Left colon (tissue), 2 donors: ENCODE data around the gene PLCXD3. TPM values are rescaled to one million over a fixed set of nuclear protein-coding genes. Genes with fewer than 3 reads are reported as not detected.

Source experiments
- ATAC-seq: fragments of 200-7000 bp; cut with Tn5 transposase; one replicate; pipeline ENCODE4 v1.9.1; 2020; ENCODE audit warnings: mild to moderate bottlenecking, moderate library complexity
- DNase-seq, 2 donors: peaks; one replicate each; pipeline ENCODE4 v3.0.0-alpha.2; 2020
- intact Hi-C, 2 donors: fragments of 100-400 bp; cut with DNase I in 1 of 2; cut with micrococcal nuclease in 1 of 2; formaldehyde crosslinking; loops; one replicate each; pipeline versions ENCODE4 v1.11.2 to v1.14.0; 2022; cut with DNase I, micrococcal nuclease
- total RNA-seq, 2 donors: library from RNA; stranded (reverse); fragmentation: NEBNext Ultra II Directional; extraction: Animal tissue kit (Norgen Biotek cat#: 25700); gene quantifications; one replicate each; pipeline ENCODE4 v1.2.1, GENCODE V29; 2021
- donor health status: DM: no; HTN: no; CAD: no.
- donor health status: DM: yes; HTN: yes; CAD: no.

The PLCXD3 gene
- total RNA-seq, 2 donors from 2014 or later, result 0.58 to 0.84 TPM

DNA sequence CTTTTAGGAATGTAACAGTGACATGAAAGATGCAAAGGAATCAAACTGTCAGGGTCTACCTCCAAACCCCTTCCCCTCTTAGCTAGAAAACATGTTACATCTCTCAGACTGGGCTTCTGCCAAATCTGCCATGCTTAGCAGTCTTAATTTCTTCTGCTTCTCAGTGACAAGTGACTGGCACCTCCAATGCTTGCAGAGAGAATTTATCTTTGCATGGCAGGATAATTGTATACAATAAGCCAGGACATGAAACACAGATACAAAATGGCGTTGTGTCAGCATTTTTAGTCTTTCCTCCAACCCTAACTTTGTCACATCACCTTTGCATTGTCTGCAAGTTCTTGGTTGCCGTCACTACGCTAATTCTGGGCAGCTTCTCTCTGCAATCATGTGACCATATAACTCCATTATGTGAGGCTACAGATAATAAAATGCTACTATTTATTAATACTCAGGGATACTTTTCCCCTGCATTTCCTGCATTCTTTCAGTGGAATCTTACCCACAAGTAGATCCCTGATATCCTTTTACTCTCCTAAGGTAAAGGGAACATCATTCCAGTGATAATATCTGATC is 89.8 kb downstream of the PLCXD3 start:
- intact Hi-C loops, result no loop called here
- DNase-seq (no peak), ATAC-seq (no peak)

DNA sequence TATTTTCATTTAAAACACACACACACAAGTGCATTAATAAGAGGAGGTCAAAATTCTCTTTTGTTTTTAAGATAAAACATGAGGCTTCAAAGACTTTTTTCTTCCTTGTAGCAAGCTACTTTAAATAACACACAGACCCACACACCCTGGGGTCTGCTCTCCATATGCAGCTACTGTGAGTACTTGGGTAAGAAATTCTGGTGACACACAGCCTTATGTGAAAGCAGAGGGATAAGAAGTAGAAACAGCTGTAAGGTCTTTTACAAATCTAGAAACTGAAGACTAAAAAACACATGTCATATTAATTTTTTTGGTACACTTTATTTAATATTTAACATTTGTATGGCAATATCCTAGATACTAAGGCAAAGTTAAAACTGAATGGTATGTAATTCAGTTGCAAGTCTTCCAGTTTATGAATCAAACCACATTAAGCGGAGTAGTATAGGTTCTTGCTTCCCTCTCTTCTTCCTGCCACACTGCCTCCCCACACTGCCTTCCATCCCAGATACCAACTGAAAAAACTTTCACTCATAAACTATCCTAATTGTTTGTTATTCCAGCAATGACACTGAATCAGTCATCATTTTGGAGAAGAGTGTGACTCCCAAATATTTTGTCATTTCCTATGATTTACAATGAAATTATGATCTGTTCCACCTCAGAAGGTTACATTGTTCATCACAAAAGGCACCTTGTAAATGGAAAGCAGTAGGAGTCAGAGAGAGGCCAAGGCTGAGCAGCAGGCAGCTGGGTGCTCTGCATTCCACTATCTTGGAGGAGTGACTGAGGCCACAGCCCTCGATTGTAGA is 92.0 kb downstream of the PLCXD3 start:
- DNase-seq (no peak), ATAC-seq (no peak)
- intact Hi-C loops, result no loop called here

GRCh38 chr5:41416336-41416735 is 94.1 kb downstream of the PLCXD3 start:
- ATAC-seq, result no peak
- intact Hi-C loops, result no loop called here
- no peak for DNase-seq

DNA sequence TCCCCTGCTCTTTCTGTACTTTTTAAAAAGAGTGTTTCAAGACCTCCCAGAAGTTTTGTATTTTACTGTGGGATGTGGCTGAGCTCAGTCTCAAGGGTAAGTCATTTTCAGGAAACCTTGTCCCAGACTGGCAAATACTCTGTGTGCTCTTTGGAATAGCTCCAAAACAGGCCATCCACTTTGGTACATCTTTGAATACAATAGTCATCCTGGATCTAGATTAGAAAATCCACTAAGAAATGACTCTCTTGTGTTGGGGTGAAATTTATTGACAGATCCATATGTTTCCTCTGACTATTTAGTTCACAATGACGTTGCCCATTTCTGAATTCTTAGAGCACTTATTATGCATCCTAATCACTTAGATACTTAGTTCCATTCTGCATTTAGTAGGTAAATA is 95.2 kb downstream of the PLCXD3 start:
- ATAC-seq, result no peak
- intact Hi-C loops, result no loop called here
- no peak for DNase-seq

GRCh38 chr5:41414598-41414997 is 95.8 kb downstream of the PLCXD3 start:
- no peak for DNase-seq
- intact Hi-C loops, result no loop called here

DNA sequence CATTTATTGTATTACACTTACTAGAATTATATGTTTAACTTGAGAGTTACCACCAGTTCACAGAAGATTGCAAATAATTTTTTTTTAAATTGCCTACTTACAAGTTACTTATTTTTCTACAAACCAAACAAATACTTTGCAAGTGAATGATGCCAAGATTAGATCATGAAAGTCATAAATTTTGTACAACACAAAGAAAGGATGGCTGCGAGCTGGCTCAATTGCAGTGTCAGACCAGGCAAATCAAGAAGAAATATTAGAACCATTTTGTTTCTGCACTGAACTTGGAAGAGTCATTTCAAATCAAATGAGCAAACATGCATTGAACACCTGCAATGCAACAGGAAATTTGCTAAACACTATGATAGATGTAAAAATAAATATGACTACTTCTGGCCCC is 97.3 kb downstream of the PLCXD3 start:
- DNase-seq, result no peak
- intact Hi-C loops, result no loop called here
- ATAC-seq, result no peak

More at GRCh38 chr5:41414598-41414997, 95.8 kb downstream of the PLCXD3 start:
- ATAC-seq, result no peak

GRCh38 chr5:41412496-41412895 is 97.9 kb downstream of the PLCXD3 start:
- intact Hi-C loops, result no loop called here
- no peak for ATAC-seq
- DNase-seq, result no peak

- intact Hi-C loops, result no loop called here
- ATAC-seq (no peak), DNase-seq (no peak)
Measured at GRCh38 chr5:41410737-41411136, 99.7 kb downstream of the PLCXD3 start.

DNA sequence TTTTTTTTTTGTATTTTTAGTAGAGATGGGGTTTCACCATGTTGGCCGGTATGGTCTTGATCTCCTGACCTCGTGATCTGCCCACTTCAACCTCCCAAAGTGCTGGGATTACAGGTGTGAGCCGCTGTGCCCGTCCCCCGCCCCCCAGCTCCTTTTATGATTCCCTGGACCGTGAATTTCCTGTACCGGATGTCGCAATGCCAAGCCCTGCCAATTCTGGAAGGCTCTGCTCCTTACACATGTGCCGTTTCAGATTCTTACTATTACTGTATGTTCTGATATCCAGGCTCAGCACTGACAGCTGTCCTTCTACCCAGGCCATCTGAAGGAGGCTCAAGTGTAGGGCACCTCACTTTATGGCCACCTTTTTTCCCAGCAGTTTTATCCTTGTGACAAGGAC is 100.1 kb downstream of the PLCXD3 start:
- no peak for ATAC-seq
- intact Hi-C loops, result no loop called here
- peak in 1 of 2 donors; percentile 13 for DNase-seq

GRCh38 chr5:41408676-41409443 is 101.5 kb downstream of the PLCXD3 start:
- DNase-seq (peak in 1 of 2 donors; percentile 11), ATAC-seq (peak; percentile 30)
- intact Hi-C loops, result no loop called here

GRCh38 chr5:41406936-41407335 is 103.5 kb downstream of the PLCXD3 start:
- DNase-seq (no peak), ATAC-seq (peak; percentile 58)

DNA sequence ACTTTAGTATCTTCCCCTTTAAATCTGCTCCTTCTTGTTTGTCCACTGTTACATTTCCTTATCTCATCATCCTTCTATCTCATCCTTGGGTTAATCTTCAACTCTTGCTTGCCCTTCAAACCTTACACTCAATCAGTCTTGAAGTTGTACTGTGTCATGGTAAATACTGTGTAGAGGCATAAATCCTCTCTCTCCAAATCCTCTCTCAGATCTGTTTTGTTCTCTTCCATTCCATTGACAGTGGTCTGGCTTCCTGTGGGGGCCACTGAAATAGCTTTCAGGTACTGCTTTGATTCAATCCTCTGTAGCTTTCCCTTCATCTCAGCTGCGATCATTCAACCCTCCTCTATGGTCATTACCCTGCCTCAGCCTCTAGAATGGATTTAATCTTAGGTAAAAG is 104.0 kb downstream of the PLCXD3 start:
- no peak for DNase-seq
- ATAC-seq, result peak; percentile 99
- intact Hi-C loops, result no loop called here

More at GRCh38 chr5:41406936-41407335, 103.5 kb downstream of the PLCXD3 start:
- intact Hi-C loops, result no loop called here

DNA sequence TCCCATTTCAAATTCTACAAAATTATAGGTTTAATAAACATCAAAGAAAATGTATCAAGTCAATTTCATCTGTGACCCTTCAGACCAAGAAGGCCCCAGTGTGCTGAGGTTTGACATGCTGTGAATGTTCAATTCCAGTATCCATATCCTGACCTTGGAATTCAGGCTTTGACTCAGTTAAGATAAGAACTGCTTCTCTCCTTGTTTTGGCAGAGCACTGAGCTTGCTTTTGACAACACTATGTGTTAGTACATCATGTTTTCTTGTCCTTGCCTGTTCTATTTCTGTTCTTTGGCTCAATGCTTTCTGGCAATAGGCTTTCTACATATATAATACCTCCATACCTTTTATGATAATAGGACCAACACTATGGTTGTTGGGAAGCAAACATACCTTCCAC is 105.6 kb downstream of the PLCXD3 start:
- DNase-seq (no peak), ATAC-seq (no peak)
- intact Hi-C loops, result no loop called here

- intact Hi-C loops, result no loop called here
- ATAC-seq, result no peak
- DNase-seq, result no peak
Measured at GRCh38 chr5:41403846-41404245, 106.6 kb downstream of the PLCXD3 start.

- DNase-seq, result no peak
- intact Hi-C loops, result no loop called here
- no peak for ATAC-seq
Measured at GRCh38 chr5:41402845-41403244, 107.6 kb downstream of the PLCXD3 start.

DNA sequence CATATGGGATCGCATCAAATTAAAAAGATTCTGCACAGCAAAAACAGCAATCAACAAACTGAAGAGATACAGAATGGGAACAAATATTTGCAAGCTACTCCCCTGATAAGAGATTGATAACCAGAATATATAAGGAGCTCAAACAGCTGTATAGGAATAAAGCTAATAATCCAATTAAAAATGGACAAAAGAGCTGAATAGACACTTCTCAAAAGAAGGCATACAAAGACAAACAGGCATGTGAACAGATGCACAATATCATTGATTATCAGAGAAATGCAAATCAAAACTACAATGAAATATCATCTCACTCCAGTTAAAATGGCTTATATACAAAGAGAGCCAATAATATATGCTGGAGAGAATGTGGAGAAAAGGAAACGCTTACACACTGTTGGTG is 110.6 kb downstream of the PLCXD3 start:
- no peak for ATAC-seq

GRCh38 chr5:41392016-41392415 is 118.4 kb downstream of the PLCXD3 start:
- DNase-seq, result no peak
- intact Hi-C loops, result no loop called here
- no peak for ATAC-seq

More for the DNA sequence above, 110.6 kb downstream of the PLCXD3 start:
- no peak for DNase-seq
- intact Hi-C loops, result no loop called here

DNA sequence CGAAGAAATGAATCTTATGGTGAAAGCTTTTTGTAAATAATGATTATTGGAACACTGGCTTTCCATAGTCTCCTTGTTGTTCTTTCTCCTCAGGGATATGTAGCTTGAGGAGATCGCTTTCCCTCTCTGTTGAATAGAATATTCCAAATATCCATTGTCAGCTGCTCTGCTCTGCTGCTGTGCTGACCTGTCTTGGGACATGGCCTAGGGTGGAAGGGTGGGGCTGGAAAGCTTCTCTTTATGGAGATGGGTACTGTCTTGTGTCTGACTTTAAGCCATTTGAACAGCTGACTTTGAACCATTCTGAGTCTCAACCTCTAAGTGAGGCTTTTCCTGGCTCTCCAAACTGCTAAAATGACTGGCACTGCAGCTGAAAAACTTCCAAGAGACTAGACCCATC is 135.8 kb downstream of the PLCXD3 start:
- intact Hi-C loops, result no loop called here
- DNase-seq (no peak), ATAC-seq (no peak)

DNA sequence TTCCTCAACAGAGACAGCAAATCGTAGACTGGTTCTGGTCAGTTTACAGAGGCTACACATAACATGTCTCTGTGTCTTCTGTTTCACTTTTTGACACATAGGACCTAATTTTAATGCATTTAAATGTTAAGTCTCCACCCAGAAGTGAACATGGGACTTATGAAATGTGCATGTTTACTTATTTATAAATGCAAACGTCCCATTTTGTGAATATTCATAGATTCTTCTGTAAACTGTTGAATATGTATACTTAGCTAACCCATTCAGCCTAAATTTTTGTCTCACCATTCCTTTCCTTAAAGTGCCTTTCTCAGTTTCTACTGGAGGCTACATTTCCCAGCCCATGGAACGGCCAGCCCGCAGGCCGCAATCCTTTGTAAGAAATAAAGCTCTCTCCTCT is 137.2 kb downstream of the PLCXD3 start:
- intact Hi-C loops, result no loop called here
- DNase-seq (no peak), ATAC-seq (no peak)

GRCh38 chr5:41371738-41372137 is 138.7 kb downstream of the PLCXD3 start:
- ATAC-seq (no peak), DNase-seq (no peak)
- intact Hi-C loops, result no loop called here
